ENCODE measurements around the gene SCAPER.
"Not testable (repeated sequence)": the region's sequence is repeated elsewhere in the genome, so short reads cannot be mapped to it uniquely, and the experiment has no call there.

SCAPER gene

DNA sequence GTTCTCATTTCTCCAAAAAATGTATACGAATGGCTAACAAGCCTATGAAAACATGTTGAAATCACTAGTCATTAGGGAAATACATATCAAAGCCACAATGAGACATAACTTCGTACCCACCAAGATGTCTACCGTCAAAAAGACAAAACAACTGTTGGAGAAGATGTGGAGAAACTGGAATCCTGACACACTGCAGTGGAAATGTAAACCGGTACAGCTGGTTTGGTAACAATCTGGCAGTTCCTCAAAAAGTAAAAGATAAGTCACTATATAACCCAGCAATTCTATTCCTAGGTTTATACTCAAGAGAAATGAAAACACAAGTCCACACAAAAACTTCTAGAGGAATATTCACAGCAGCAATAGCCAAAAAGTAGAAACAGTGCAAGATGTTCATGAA is 7.0 kb downstream of the SCAPER start:
- TF ChIP-seq, protein P1, sequence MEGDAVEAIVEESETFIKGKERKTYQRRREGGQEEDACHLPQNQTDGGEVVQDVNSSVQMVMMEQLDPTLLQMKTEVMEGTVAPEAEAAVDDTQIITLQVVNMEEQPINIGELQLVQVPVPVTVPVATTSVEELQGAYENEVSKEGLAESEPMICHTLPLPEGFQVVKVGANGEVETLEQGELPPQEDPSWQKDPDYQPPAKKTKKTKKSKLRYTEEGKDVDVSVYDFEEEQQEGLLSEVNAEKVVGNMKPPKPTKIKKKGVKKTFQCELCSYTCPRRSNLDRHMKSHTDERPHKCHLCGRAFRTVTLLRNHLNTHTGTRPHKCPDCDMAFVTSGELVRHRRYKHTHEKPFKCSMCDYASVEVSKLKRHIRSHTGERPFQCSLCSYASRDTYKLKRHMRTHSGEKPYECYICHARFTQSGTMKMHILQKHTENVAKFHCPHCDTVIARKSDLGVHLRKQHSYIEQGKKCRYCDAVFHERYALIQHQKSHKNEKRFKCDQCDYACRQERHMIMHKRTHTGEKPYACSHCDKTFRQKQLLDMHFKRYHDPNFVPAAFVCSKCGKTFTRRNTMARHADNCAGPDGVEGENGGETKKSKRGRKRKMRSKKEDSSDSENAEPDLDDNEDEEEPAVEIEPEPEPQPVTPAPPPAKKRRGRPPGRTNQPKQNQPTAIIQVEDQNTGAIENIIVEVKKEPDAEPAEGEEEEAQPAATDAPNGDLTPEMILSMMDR (IDR thresholded peaks at IDR 0.05; ENCODE audit: poor library complexity, severe bottlenecking) = no peak
- Histone ChIP-seq H3K4me3 (ENCODE audit: severe bottlenecking) (no peak overlapping the region), H3K27me3 (ENCODE audit: insufficient read depth, poor library complexity, severe bottlenecking) (no peaks in the 10 kb centered on the region), H3K27ac (ENCODE audit: poor library complexity, severe bottlenecking) (no peak overlapping the region), H3K9me3 (ENCODE audit: severe bottlenecking) (no peaks in the 10 kb centered on the region), H3K4me1 (ENCODE audit: insufficient read depth, poor library complexity, severe bottlenecking) (no peaks in the 10 kb centered on the region), H3K36me3 (ENCODE audit: low read depth) (no peaks in the 10 kb centered on the region)
- ATAC-seq (ENCODE audit: low read depth) (no peak), DNase-seq (ENCODE audit: low spot score) (no peak)

DNA sequence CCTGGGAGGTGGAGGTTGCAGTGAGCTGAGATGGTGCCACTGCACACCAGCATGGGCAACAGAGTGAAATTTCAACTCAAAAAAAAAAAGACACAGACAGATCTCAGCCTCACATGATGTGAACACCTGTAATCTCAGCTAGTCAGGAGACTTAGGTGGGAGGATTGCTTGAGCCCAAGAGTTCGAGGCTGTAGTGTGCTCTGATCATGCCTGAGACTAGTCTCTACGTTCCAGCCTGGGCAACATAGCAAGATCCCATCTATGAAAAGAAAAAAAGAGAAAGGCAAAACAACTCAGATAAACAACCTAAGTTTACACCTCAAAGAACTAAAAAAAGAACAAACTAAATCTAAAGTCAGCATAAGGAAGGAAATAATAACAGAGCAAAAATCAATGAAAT is 11.0 kb downstream of the SCAPER start:
- no peaks in the 10 kb centered on the region for H3K27me3 ChIP-seq (ENCODE audit: insufficient read depth, poor library complexity, severe bottlenecking)
- ATAC-seq (ENCODE audit: low read depth) = no peak
- no peak overlapping the region for H3K27ac ChIP-seq (ENCODE audit: poor library complexity, severe bottlenecking)
- TF ChIP-seq, protein P1 (IDR thresholded peaks at IDR 0.05; ENCODE audit: poor library complexity, severe bottlenecking) = no peak
- no peak for DNase-seq (ENCODE audit: low spot score)
- H3K36me3 ChIP-seq (ENCODE audit: low read depth) = no peaks in the 10 kb centered on the region
- H3K4me3 ChIP-seq (ENCODE audit: severe bottlenecking) = no peak overlapping the region
- H3K4me1 ChIP-seq (ENCODE audit: insufficient read depth, poor library complexity, severe bottlenecking) = no peaks in the 10 kb centered on the region
- no peaks in the 10 kb centered on the region for H3K9me3 ChIP-seq (ENCODE audit: severe bottlenecking)

DNA sequence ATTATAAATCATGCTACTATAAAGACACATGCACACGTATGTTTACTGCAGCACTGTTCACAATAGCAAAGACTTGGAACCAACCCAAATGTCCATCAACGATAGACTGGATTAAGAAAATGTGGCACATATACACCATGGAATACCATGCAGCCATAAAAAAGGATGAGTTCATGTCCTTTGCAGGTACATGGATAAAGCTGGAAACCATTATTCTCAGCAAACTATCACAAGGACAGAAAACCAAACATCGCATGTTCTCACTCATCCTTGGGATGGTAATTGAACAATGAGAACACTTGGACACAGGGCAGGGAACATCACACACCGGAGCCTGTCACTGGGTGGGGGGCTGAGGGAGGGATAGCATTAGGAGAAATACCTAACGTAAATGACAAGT is 12.3 kb downstream of the SCAPER start:
- not testable (repeated sequence) for DNase-seq (ENCODE audit: low spot score); H3K4me1 ChIP-seq (ENCODE audit: insufficient read depth, poor library complexity, severe bottlenecking); H3K9me3 ChIP-seq (ENCODE audit: severe bottlenecking); H3K36me3 ChIP-seq (ENCODE audit: low read depth); H3K4me3 ChIP-seq (ENCODE audit: severe bottlenecking); ATAC-seq (ENCODE audit: low read depth); H3K27ac ChIP-seq (ENCODE audit: poor library complexity, severe bottlenecking); H3K27me3 ChIP-seq (ENCODE audit: insufficient read depth, poor library complexity, severe bottlenecking)

DNA sequence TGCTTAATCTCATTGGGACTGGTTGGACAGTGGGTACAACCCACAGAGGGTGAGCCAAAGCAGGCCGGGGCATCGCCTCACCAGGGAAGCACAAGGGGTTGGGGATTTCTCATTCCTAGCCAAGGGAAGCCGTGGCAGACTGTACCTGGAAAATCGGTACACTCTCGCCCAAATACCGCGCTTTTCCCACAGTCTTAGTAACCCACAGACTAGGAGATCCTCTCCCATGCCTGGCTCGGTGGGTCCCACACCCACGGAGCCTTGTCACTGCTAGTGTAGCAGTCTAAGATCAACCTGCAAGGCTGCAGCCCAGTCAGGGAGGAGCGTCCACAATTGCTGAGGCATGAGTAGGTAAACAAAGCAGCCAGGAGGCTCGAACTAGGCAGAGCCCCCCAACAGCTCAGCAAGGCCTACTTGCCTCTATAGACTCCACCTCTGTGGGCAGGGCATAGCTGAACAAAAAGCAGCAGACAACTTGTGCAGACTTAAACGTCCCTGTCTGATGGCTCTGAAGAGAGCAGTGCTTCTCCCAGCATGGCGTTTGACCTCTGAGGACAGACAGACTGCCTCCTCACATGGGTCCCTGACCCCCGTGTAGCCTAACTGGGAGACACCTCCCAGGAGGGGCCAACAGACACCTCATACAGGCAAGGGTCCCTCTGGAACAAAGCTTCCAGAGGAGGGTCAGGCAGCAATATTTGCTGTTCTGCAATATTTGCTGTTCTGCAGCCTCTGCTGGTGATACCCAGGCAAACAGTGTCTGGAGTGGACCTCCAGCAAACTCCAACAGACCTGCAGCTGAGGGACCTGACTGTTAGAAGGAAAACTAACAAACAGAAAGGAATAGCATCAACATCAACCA is 17.6 kb downstream of the SCAPER start:
- DNase-seq (ENCODE audit: low spot score); H3K4me3 ChIP-seq (ENCODE audit: severe bottlenecking); H3K9me3 ChIP-seq (ENCODE audit: severe bottlenecking); ATAC-seq (ENCODE audit: low read depth); H3K27ac ChIP-seq (ENCODE audit: poor library complexity, severe bottlenecking); H3K27me3 ChIP-seq (ENCODE audit: insufficient read depth, poor library complexity, severe bottlenecking); H3K4me1 ChIP-seq (ENCODE audit: insufficient read depth, poor library complexity, severe bottlenecking): not testable (repeated sequence)
- H3K36me3 ChIP-seq (ENCODE audit: low read depth) = peaks cover 12% of the 10 kb centered on the region; the same call in 1 of the 2 replicates

DNA sequence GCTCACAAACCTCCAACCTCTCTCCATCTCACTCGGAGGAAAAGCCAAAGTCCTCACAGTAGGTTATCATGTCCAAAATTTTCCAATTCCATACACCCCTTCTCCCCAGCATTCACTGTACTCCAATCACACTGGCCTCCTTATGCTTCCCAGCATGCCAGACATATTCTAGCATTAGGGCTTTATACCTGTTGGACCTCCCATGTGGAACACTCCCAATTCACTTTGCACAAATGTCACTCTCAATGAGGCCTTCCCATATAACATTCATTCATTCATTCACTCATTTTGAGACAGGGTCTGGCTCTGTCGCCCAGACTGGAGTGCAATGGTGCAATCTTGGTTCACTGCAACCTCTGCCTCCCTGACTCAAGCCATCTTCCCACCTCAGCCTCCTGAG is 19.9 kb downstream of the SCAPER start:
- no peak overlapping the region for H3K27ac ChIP-seq (ENCODE audit: poor library complexity, severe bottlenecking)
- ATAC-seq (ENCODE audit: low read depth) (no peak), DNase-seq (ENCODE audit: low spot score) (no peak)
- H3K4me1 ChIP-seq (ENCODE audit: insufficient read depth, poor library complexity, severe bottlenecking) = no peaks in the 10 kb centered on the region
- H3K36me3 ChIP-seq (ENCODE audit: low read depth) = peaks cover 31% of the 10 kb centered on the region
- H3K4me3 ChIP-seq (ENCODE audit: severe bottlenecking) = no peak overlapping the region
- no peaks in the 10 kb centered on the region for H3K9me3 ChIP-seq (ENCODE audit: severe bottlenecking)
- no peaks in the 10 kb centered on the region for H3K27me3 ChIP-seq (ENCODE audit: insufficient read depth, poor library complexity, severe bottlenecking)
- TF ChIP-seq, protein P1 (IDR thresholded peaks at IDR 0.05; ENCODE audit: poor library complexity, severe bottlenecking) = no peak

DNA sequence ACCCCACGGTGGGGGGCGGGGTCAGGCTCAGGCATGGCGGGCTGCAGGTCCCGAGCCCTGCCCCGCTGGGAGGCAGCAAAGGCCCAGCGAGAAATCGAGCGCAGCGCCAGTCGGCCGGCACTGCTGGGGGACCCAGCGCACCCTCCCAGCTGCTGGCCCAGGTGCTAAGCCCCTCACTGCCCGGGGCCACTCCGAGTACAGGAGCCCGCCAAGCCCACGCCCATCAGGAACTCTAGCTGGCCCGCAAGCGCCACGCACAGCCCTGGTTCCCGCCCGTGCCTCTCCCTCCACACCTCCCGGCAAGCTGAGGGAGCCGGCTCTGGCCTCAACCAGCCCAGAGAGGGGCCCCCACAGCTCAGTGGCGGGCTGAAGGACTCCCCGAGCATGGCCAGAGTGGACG is 29.2 kb downstream of the SCAPER start:
- Histone ChIP-seq H3K9me3 (ENCODE audit: severe bottlenecking) (no peaks in the 10 kb centered on the region), H3K27me3 (ENCODE audit: insufficient read depth, poor library complexity, severe bottlenecking) (no peaks in the 10 kb centered on the region), H3K27ac (ENCODE audit: poor library complexity, severe bottlenecking) (no peak overlapping the region), H3K4me3 (ENCODE audit: severe bottlenecking) (no peak overlapping the region), H3K36me3 (ENCODE audit: low read depth) (peaks cover 29% of the 10 kb centered on the region), H3K4me1 (ENCODE audit: insufficient read depth, poor library complexity, severe bottlenecking) (no peaks in the 10 kb centered on the region)
- TF ChIP-seq, protein P1 (IDR thresholded peaks at IDR 0.05; ENCODE audit: poor library complexity, severe bottlenecking) = no peak
- DNase-seq (ENCODE audit: low spot score) = no peak
- no peak for ATAC-seq (ENCODE audit: low read depth)

DNA sequence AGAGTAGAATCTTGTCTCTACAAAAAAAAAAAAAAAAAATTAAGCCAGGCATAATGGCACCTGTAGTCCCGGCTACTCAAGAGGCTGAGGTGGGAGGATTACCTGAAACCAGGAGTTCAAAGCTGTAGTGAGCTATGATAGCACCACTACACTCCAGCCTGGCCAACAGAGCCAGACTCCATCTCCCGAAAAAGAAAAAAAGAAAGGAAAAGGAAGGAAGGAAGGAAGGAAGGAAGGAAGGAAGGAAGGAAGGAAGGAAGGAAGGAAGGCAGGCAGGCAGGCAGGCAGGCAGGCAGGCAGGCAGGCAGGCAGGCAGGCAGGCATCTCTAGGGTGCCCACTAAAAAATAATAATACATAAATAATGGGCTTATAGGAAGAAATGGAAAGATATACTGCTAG is 32.1 kb downstream of the SCAPER start:
- ATAC-seq (ENCODE audit: low read depth); H3K27me3 ChIP-seq (ENCODE audit: insufficient read depth, poor library complexity, severe bottlenecking); DNase-seq (ENCODE audit: low spot score): not testable (repeated sequence)

More for the DNA sequence above, 32.1 kb downstream of the SCAPER start:
- peaks cover 22% of the 10 kb centered on the region for H3K36me3 ChIP-seq (ENCODE audit: low read depth)
- H3K27ac ChIP-seq (ENCODE audit: poor library complexity, severe bottlenecking); H3K4me1 ChIP-seq (ENCODE audit: insufficient read depth, poor library complexity, severe bottlenecking); H3K4me3 ChIP-seq (ENCODE audit: severe bottlenecking); H3K9me3 ChIP-seq (ENCODE audit: severe bottlenecking): not testable (repeated sequence)
